HL-60/S4 treated with retinoic acid at 250 ng/mL for 4 days and 3 days (cell line): Measurements from ENCODE around the gene KATNBL1.

ENCODE experiments used
- in situ Hi-C: fragments of 300-500 bp; cut with MboI; formaldehyde crosslinking; loops from 2 replicates; pipeline ENCODE4 v1.7.0; 2022; ENCODE audit warnings: low sequenced_read_pairs

The KATNBL1 gene

GRCh38 chr15:34209421-34210282, at the start of gene KATNBL1:
KATNBL1 (minus strand) TSS chr15:34210096; CDS start chr15:34163676, 46,420 bp downstream.
- in situ Hi-C loops: loop anchor here (25.0 kb wide), 1 partner anchor 97 kb away; the partner anchor contains the start of genes EMC7 and PGBD4

GRCh38 chr15:34259566-34259965, 49.7 kb upstream of the KATNBL1 start:
- in situ Hi-C loops: no loop called here

GRCh38 chr15:34258151-34258550, 48.3 kb upstream of the KATNBL1 start:
- in situ Hi-C loops: no loop called here

- in situ Hi-C loops: no loop called here
These were observed 42.6 kb upstream of the KATNBL1 start for GRCh38 chr15:34252545-34252944.

- in situ Hi-C loops: loop anchor here (25.0 kb wide), 1 partner anchor 339 kb away; the partner anchor contains the start of gene GOLGA8B
These were observed 38.3 kb upstream of the KATNBL1 start for GRCh38 chr15:34248190-34248589.

GRCh38 chr15:34246276-34246976, 36.5 kb upstream of the KATNBL1 start:
- in situ Hi-C loops: loop anchor here (25.0 kb wide), 1 partner anchor 341 kb away; the partner anchor contains the start of gene GOLGA8B

- in situ Hi-C loops: loop anchor here (25.0 kb wide), 1 partner anchor 344 kb away; the partner anchor contains the start of gene GOLGA8B
These were observed 33.3 kb upstream of the KATNBL1 start for GRCh38 chr15:34243226-34243625.

GRCh38 chr15:34242331-34242710, 32.4 kb upstream of the KATNBL1 start:
- in situ Hi-C loops: loop anchor here (25.0 kb wide), 1 partner anchor 345 kb away; the partner anchor contains the start of gene GOLGA8B

GRCh38 chr15:34241376-34242330, 31.8 kb upstream of the KATNBL1 start:
- in situ Hi-C loops: loop anchor here (25.0 kb wide), 1 partner anchor 346 kb away; the partner anchor contains the start of gene GOLGA8B

- in situ Hi-C loops: loop anchor here (25.0 kb wide), 1 partner anchor 347 kb away; the partner anchor contains the start of gene GOLGA8B
These were observed 30.6 kb upstream of the KATNBL1 start for GRCh38 chr15:34240537-34240936.

GRCh38 chr15:34239151-34239808, 29.4 kb upstream of the KATNBL1 start:
- in situ Hi-C loops: loop anchor here (25.0 kb wide), 1 partner anchor 348 kb away; the partner anchor contains the start of gene GOLGA8B

GRCh38 chr15:34233614-34234013, 23.7 kb upstream of the KATNBL1 start:
- in situ Hi-C loops: loop anchor here (25.0 kb wide), 1 partner anchor 354 kb away; the partner anchor contains the start of gene GOLGA8B

GRCh38 chr15:34223904-34224596, 14.2 kb upstream of the KATNBL1 start:
- in situ Hi-C loops: loop anchor here (25.0 kb wide), 1 partner anchor 112 kb away; the partner anchor contains the start of genes EMC7 and PGBD4

GRCh38 chr15:34217587-34218225, 7.8 kb upstream of the KATNBL1 start:
- in situ Hi-C loops: loop anchor here (25.0 kb wide), 1 partner anchor 105 kb away; the partner anchor contains the start of genes EMC7 and PGBD4

GRCh38 chr15:34216527-34217270, 6.8 kb upstream of the KATNBL1 start:
- in situ Hi-C loops: loop anchor here (25.0 kb wide), 1 partner anchor 104 kb away; the partner anchor contains the start of genes EMC7 and PGBD4

GRCh38 chr15:34214135-34214534, 4.2 kb upstream of the KATNBL1 start:
- in situ Hi-C loops: loop anchor here (25.0 kb wide), 1 partner anchor 102 kb away; the partner anchor contains the start of genes EMC7 and PGBD4

- in situ Hi-C loops: loop anchor here (25.0 kb wide), 1 partner anchor 101 kb away; the partner anchor contains the start of genes EMC7 and PGBD4
These were observed 3.8 kb upstream of the KATNBL1 start for GRCh38 chr15:34213690-34214089.
